HuH-7.5 (cell line): ENCODE data around the gene NFIX.
A peak's percentile ranks its signal among the peaks of the same experiment; 100 is the strongest.

Experiments
- DNase-seq: peaks from one replicate; pipeline ENCODE4 v3.0.0; 2011; ENCODE audit warnings: low spot score

NFIX gene

DNA sequence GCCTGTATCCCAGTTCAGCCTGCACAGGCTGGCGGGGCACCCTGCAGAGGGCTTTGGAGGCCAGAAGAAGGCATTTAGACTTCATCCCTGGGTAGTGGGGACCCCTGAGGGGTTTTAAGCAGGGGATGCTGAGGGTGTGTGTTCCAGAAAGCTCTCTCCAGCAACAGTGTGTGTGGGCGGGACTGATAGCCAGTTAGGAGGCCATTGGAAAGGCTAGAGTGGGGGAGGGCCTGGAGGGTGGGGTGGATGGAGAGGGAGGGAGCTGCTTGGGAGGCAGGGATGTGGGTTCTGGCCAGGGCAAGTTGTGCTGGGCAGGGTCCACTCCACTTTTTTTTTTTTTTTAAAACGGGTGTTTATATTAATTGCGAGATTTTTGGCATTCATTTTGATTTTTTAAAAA lies 79.1 kb downstream of the NFIX start:
- no peak for DNase-seq

DNA sequence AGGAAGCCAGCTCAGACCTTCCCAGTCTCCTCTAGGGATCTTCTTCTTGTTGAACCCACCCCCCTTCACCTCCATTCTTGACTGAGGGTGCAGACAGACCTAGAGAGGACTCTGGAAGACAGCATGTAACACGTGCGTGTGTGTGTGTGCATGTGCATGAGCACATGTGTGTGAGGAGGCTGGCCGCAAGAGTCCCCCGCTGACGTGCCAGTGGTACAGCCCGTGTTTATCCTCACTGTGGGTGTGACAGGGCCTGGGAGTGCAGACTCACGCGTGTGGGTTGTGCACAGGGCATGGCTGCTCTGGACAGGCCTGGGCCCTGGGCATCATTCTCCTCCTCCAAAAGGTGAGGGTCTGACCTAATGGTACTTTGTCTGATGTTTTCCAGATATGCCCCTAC lies 81.0 kb downstream of the NFIX start:
- DNase-seq, result no peak

DNA sequence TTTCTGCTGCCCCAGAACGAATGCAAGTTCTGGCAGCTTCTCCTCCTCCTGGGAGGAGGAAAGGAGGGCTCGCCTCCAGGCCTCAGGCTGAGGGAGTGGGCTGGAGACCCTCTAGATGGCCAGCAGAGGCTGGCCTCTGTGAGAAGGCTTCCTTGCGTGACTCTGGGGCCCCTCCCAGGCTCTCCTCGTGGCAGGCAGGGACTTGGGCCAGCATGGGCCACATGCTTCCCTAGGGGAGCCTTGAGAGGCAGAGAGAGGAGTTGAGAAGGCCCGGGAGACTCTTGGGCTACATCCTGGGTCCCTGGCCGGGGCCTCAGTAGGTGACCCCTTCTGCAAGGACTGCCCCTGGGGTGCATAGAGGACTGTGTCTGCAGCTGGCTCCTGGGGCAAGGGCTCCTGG lies 81.5 kb downstream of the NFIX start:
- no peak for DNase-seq

DNA sequence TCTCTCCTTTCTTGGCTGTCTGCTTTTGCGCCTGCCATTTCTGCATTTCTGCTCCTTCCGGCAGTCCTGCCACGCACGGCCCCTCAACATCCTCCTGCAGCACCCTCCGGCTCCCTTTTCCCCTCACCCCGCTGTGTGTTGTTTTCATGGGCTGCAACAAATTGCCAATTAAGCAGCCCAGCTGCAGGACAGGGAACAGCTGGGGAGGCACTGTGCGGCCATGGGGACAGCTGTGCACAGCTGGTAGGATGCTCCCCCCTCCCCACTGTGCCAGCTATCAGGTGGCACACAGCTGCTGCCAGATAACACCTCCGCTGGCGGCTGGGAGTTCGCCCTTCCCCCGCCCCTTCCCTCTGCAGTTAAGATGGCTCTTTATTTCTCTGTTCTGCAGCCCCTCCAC lies 82.0 kb downstream of the NFIX start:
- no peak for DNase-seq

GRCh38 chr19:13078381-13078780 lies 83.1 kb downstream of the NFIX start:
- DNase-seq, result no peak

DNA sequence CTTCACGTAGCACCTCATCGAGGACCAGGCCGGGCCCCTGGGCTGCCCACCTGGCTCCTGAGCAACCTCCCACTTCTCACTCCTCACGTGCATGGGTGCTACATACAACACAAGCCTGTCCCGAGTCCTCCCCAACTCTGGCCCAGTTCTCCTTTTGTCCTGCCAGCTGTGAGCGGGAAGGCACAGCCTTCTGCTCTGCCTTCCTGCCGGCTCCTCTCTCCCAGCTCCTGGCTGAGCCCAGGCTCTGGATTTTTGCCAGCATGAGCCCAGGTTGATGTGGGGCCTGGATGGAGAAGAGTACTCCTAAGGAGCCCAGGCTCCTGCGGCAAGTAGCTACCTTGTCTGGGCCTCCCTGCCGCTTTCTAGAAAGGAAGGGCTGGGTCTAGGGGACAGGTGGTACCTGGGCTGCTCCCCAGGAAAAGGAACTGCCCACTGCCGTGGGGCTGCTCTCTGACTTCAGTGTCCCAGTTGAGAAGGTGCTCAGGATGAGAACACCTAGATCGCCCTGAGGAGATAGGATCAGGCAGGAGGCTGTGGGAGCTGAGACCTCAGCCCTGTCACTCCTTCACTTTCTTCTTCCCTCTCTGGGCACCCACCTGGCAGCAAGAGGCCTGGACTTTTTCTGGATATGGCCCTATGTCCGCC lies 83.7 kb downstream of the NFIX start:
- DNase-seq, result no peak

DNA sequence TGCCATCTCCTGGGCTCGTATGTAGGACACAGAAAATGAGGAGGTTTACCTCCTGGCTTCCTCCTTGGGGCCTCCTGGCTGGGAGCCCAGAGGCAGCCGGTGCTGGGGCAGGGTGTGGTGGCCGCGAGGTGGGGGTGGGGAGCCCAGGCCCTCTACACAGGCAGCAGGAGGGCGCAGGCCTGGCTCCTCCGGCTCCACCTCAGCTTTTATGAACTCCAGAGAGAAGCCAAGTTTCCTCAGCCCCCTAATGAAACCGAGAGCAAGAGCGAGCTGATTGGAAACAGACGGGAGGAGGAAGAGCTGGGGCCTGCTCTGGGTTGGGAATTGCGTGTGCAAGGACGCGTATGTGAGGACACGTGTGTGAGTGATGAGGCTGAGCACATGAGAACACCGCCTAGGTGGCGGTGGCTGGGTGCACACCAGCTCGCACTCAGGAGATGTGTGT lies 84.3 kb downstream of the NFIX start:
- no peak for DNase-seq

DNA sequence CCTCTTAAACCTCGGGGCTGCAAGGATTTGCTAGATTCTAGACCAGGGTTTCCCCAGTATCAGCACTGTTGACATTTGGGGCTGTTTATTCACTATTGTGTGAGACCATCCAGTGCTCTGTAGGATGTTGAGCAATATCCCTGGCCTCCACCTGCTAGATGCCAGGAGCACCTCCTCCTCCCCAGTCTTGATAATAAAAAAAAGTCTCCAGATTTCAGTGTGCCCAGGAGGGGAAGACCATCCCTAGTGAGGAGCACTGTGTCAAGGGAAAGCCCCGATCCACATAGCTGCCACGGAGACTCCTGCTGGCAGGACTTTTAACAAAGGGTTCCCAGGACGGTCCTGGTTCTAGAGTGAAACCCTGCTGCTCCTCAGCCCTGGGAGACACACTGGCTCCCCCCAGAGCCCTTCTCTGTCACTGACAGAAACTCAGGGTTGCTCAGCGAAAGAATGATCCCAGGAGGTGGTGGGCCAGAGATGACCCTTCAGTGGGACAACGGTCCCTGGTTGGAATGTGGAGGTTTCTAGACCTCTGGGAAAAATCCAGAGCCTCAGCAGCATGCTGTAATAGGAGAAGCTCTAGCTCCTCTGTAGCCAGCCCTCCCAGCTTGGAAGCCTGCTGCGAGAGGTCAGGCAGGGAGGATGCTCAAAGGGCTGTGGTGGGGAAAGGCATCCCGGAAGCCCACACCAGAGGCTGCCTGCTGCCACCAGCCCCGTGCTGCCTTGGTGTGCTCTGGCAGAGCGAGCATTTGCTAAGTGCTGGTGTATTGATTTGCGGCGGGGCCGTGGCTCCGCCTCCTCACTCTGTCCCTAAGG lies 87.1 kb downstream of the NFIX start:
- DNase-seq, result peak; percentile 91

GRCh38 chr19:13083008-13083404 lies 87.7 kb downstream of the NFIX start:
- DNase-seq, result no peak

GRCh38 chr19:13083627-13084026 lies 88.4 kb downstream of the NFIX start:
- no peak for DNase-seq

GRCh38 chr19:13085666-13086065 lies 90.4 kb downstream of the NFIX start:
- no peak for DNase-seq

DNA sequence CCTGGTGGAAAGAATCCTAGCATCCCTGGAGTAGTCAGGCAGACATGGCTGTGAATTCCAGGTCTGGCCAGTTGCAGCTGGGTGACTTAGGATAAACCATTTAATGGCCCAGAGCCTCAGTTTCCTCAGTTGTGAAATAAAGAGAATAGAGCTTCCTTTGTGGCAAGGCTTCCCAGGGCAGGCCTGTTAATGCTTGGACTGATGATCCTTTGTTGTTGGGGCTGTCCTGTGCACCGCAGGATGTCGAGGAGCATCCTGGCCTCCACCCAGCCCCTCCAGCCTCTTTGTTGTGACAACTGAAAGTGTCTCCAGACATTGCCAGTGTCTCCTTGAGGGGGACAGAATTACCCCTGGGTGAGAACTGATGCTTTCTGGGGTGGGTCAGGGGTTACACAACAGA lies 91.1 kb downstream of the NFIX start:
- DNase-seq, result no peak

DNA sequence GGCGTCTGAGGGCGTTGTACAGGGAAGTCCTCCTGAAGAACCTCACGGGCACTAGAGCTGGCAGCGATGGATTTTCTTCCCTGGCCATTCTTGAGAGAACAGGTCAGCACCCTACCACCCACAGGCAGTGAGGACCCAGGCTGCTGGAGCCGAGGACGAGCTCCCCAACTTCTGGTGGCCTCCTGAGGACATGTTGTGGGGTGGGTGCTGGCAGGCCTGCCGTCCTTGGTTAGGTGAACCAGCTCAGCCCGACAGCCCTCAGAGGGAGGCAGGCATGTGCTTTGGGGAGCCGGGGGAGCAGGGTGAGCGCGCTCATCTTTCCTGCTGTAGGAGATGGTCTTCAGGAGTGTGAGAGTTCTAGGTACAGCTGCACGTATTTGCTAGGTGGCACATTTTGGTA lies 92.0 kb downstream of the NFIX start:
- DNase-seq, result no peak

DNA sequence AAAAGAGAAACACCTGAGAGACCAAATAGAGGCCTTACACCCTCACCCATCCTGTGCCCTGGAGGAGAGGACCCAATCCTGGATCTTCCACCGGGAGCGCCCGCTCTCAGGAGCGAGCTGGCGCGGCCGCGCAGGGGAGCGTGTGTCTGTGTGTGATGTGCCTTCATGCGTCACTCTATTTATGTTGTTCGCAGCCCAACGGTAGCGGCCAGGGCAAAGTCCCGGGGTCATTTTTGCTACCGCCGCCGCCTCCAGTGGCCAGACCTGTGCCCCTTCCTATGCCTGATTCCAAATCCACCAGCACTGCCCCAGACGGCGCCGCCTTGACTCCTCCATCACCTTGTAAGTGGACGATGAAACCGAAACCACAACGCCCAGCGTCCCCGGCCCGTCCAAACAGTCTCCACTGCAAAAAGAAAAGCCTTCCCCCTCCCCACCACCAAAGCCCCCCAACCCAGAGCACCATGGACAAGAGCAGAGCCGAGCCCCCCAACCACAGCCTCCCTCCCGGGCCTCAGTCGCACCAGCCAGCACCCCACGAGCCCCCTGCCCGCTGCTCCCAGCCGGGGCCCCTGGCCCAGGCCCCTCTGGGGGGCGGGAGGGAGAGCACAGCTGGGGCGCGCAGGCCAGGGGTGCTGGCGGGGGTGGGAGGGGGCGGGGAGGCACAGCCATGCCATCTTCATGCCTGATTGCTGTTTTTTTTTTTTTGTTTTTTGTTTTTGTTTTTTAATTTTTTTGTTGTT lies 92.7 kb downstream of the NFIX start:
- no peak for DNase-seq

GRCh38 chr19:13089139-13089856 lies 94.0 kb downstream of the NFIX start:
- peak; percentile 79 for DNase-seq

GRCh38 chr19:13089857-13090507 lies 94.7 kb downstream of the NFIX start:
- no peak for DNase-seq

- no peak for DNase-seq
Observed at GRCh38 chr19:13090511-13091231, 95.4 kb downstream of the NFIX start.

GRCh38 chr19:13091400-13092157 lies 96.3 kb downstream of the NFIX start:
- no peak for DNase-seq

DNA sequence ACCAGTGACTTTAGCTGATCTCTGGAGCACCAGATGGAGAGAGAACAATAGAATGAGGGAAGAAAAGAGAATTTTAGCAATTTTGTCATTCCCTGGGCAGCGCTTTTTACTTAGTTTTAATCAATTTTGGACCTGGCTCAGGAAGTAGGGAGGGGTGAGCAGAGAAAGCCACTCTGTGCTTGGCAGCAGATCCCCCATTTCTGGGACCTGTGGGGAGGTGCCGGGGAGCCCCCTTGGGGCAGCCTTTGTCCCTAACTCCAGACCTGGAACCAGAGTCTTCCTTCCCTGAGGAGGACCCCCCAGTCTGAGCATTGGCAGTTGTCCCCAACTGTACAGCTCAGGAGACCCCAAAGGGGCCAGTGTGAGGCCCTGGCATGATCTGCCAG lies 96.9 kb downstream of the NFIX start:
- no peak for DNase-seq

- DNase-seq, result no peak
Observed at GRCh38 chr19:13092606-13093235, 97.4 kb downstream of the NFIX start.
